HG03520 (cell line): ENCODE results near the gene ENPP4.
"Not testable (repeated sequence)": the region's sequence is repeated elsewhere in the genome, so short reads cannot be mapped to it uniquely, and the experiment has no call there.

ENCODE experiments used
- ATAC-seq: cut with Tn5 transposase; IDR thresholded peaks from one replicate; pipeline ENCODE4 v1.9.1; 2021; ENCODE audit warnings: mild to moderate bottlenecking, moderate library complexity; ENCODE audit not compliant: unreplicated experiment

Gene ENPP4

GRCh38 chr6:46129291-46129628 lies 529 bp upstream of the ENPP4 start:
- peak; percentile 7 for ATAC-seq

- no peak for ATAC-seq
These were observed 877 bp downstream of the ENPP4 start for GRCh38 chr6:46130666-46131065.

GRCh38 chr6:46131291-46131690 lies 1.5 kb downstream of the ENPP4 start:
- ATAC-seq, result not testable (repeated sequence)

- no peak for ATAC-seq
These were observed 4.4 kb downstream of the ENPP4 start for GRCh38 chr6:46134216-46134615.

GRCh38 chr6:46135176-46135575 lies 5.4 kb downstream of the ENPP4 start:
- ATAC-seq, result no peak

GRCh38 chr6:46136831-46137230 lies 7.0 kb downstream of the ENPP4 start:
- no peak for ATAC-seq

- peak; percentile 54 for ATAC-seq
These were observed 7.6 kb downstream of the ENPP4 start for GRCh38 chr6:46137387-46137786.

GRCh38 chr6:46138281-46138680 lies 8.5 kb downstream of the ENPP4 start:
- ATAC-seq, result peak; percentile 63

GRCh38 chr6:46144270-46144669 lies 14.5 kb downstream of the ENPP4 start:
- no peak for ATAC-seq

- not testable (repeated sequence) for ATAC-seq
These were observed 19.3 kb downstream of the ENPP4 start for GRCh38 chr6:46149066-46149465.

GRCh38 chr6:46156701-46157100 lies 26.9 kb downstream of the ENPP4 start:
- no peak for ATAC-seq

- no peak for ATAC-seq
These were observed 29.4 kb downstream of the ENPP4 start for GRCh38 chr6:46159229-46159628.

- no peak for ATAC-seq
These were observed 30.3 kb downstream of the ENPP4 start for GRCh38 chr6:46160102-46160501.

GRCh38 chr6:46170357-46171289 lies 40.8 kb downstream of the ENPP4 start, which contains the start of gene ENPP5:
TSS of gene ENPP5 (minus strand) at chr6:46170980. CDS start at chr6:46168262, 2,718 bp downstream.
- ATAC-seq, result peak; percentile 73

GRCh38 chr6:46172176-46172575 lies 42.4 kb downstream of the ENPP4 start:
- ATAC-seq, result no peak

GRCh38 chr6:46174904-46175303 lies 45.1 kb downstream of the ENPP4 start:
- no peak for ATAC-seq

GRCh38 chr6:46175446-46175845 lies 45.7 kb downstream of the ENPP4 start:
- ATAC-seq, result peak; percentile 79

- ATAC-seq, result no peak
These were observed 46.2 kb downstream of the ENPP4 start for GRCh38 chr6:46175976-46176375.

- no peak for ATAC-seq
These were observed 54.3 kb downstream of the ENPP4 start for GRCh38 chr6:46184114-46184513.

GRCh38 chr6:46186583-46186982 lies 56.8 kb downstream of the ENPP4 start:
- ATAC-seq, result no peak

GRCh38 chr6:46189726-46190125 lies 59.9 kb downstream of the ENPP4 start:
- ATAC-seq, result no peak

- ATAC-seq, result no peak
These were observed 61.1 kb downstream of the ENPP4 start for GRCh38 chr6:46190889-46191288.

GRCh38 chr6:46191961-46192360 lies 62.2 kb downstream of the ENPP4 start:
- no peak for ATAC-seq
